Glutamatergic neuron (in vitro differentiated cells): Measurements from ENCODE around the gene AGA. TPM values are rescaled to one million over a fixed set of nuclear protein-coding genes. Genes with fewer than 3 reads are reported as not detected.

Experiments
- DNase-seq: peaks from one replicate; pipeline ENCODE4 v3.0.0; 2022
- H3K27ac Mint-ChIP-seq: one replicate; pipeline ENCODE4 v1.8.0; 2020; ENCODE audit warnings: mild to moderate bottlenecking, mixed read lengths, inconsistent platforms; ENCODE audit not compliant: unreplicated experiment
- H3K27me3 Mint-ChIP-seq: one replicate; pipeline ENCODE4 v1.8.0; 2020; ENCODE audit warnings: mild to moderate bottlenecking, moderate library complexity, mixed read lengths, inconsistent platforms; ENCODE audit not compliant: unreplicated experiment
- H3K36me3 Mint-ChIP-seq: one replicate; pipeline ENCODE4 v1.8.0; 2020; ENCODE audit warnings: mild to moderate bottlenecking, mixed read lengths, inconsistent platforms; ENCODE audit not compliant: unreplicated experiment
- H3K4me1 Mint-ChIP-seq: one replicate; pipeline ENCODE4 v1.8.0; 2020; ENCODE audit warnings: mild to moderate bottlenecking, low read depth, mixed read lengths, inconsistent platforms; ENCODE audit not compliant: unreplicated experiment
- H3K4me3 Mint-ChIP-seq: one replicate; pipeline ENCODE4 v1.8.0; 2020; ENCODE audit warnings: mild to moderate bottlenecking, mixed read lengths, inconsistent platforms; ENCODE audit not compliant: unreplicated experiment
- H3K9me3 Mint-ChIP-seq: one replicate; pipeline ENCODE4 v1.8.0; 2020; ENCODE audit warnings: mild to moderate bottlenecking, moderate library complexity, mixed read lengths, inconsistent platforms; ENCODE audit not compliant: unreplicated experiment
- CTCF ChIP-seq: fragments of 200-600 bp; sonication (generic); IDR thresholded peaks from one replicate; pipeline ENCODE4 v1.5.0; 2021; ENCODE audit not compliant: partially characterized antibody, unreplicated experiment
- total RNA-seq: library from RNA; stranded (reverse); fragmentation: NEBNext Ultra II Directional; extraction: Animal tissue kit (Norgen Biotek cat#: 25700); gene quantifications from one replicate; pipeline ENCODE4 v1.2.1, GENCODE V29; 2021; ENCODE audit not compliant: unreplicated experiment

Gene AGA
- total RNA-seq, 1 donor from 2014 or later = 7.4 TPM

DNA sequence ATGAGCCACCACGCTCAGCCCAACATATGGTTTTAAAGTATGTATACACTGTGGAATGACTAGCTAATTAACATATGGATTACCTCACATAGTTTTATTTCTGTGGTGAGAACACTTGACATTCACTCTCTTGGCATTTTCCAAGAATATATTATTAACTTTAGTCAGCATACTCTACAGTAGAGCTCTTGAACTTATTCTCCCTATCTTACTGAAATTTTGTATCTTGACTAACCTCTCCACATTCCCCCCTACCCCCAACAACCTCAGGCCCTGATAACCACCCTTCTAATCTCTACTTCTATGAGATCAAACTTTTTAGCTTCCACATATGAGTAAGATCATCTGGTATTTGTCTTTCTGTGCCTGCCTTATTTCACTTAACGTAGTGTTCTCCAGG lies 38.6 kb upstream of the AGA start:
- H3K4me3 Mint-ChIP-seq = no peak overlapping the region
- no peak overlapping the region for H3K27ac Mint-ChIP-seq
- H3K27me3 Mint-ChIP-seq = peaks cover 2% of the 10 kb centered on the region

DNA sequence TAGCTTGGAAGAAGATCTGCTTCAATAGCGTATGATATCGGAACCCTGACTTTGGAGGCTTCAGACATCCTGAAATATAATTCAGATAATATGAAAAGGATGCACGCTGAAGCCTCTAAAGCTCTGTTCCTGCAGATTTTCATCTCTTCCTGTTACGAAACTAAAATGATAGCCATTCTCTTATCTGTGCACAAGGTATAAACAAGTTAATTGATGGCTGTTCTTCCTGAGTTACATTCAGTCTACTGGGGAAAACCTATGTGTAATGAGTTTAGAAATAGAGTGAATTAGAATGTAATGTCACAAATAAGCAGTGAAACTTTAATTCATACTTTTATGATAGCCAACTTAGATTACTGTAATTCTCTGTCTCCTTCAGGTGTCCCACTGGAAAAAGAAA lies 36.8 kb upstream of the AGA start:
- H3K9me3 Mint-ChIP-seq = no peaks in the 10 kb centered on the region
- H3K4me1 Mint-ChIP-seq = no peaks in the 10 kb centered on the region
- TF ChIP-seq CTCF = no peak
- H3K27me3 Mint-ChIP-seq = peaks cover 2% of the 10 kb centered on the region
- no peak for DNase-seq
- H3K36me3 Mint-ChIP-seq = no peaks in the 10 kb centered on the region
- H3K4me3 Mint-ChIP-seq = no peak overlapping the region
- no peak overlapping the region for H3K27ac Mint-ChIP-seq

More for the DNA sequence above, 38.6 kb upstream of the AGA start:
- no peak for TF ChIP-seq CTCF
- H3K9me3 Mint-ChIP-seq = no peaks in the 10 kb centered on the region
- no peaks in the 10 kb centered on the region for H3K36me3 Mint-ChIP-seq
- no peak for DNase-seq
- H3K4me1 Mint-ChIP-seq = no peaks in the 10 kb centered on the region

GRCh38 chr4:177478496-177478895 lies 36.3 kb upstream of the AGA start:
- H3K36me3 Mint-ChIP-seq = no peaks in the 10 kb centered on the region
- no peak overlapping the region for H3K4me3 Mint-ChIP-seq

GRCh38 chr4:177473991-177474390 lies 31.8 kb upstream of the AGA start:
- Mint-ChIP-seq H3K9me3 (no peaks in the 10 kb centered on the region), H3K4me1 (no peaks in the 10 kb centered on the region), H3K27ac (no peak overlapping the region), H3K36me3 (no peaks in the 10 kb centered on the region), H3K4me3 (no peak overlapping the region), H3K27me3 (peaks cover 2% of the 10 kb centered on the region)
- DNase-seq = no peak
- TF ChIP-seq CTCF = no peak

More at GRCh38 chr4:177478496-177478895, 36.3 kb upstream of the AGA start:
- no peak for DNase-seq
- no peaks in the 10 kb centered on the region for H3K4me1 Mint-ChIP-seq
- no peaks in the 10 kb centered on the region for H3K9me3 Mint-ChIP-seq
- no peak overlapping the region for H3K27ac Mint-ChIP-seq
- TF ChIP-seq CTCF = no peak
- H3K27me3 Mint-ChIP-seq = peaks cover 2% of the 10 kb centered on the region

DNA sequence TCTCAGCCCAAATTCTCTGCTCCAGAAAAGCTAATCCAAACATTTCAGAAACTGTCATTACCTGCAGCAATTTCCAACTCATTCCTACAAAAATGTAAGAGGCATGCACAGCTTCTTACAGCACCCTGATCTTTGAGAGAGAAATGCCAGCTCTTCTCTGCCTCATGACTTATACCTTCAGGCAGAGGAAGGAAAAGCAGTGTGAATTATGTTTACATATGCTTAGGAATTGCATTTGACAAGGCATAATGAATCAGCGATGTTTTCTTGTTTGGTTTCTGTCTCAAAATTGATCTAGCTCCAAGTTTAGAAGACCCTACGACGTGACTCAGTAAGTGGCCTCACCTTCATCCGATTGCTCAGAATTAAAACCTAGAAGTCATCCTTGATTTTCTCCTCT lies 21.8 kb upstream of the AGA start:
- no peak for TF ChIP-seq CTCF
- no peaks in the 10 kb centered on the region for H3K27me3 Mint-ChIP-seq
- H3K9me3 Mint-ChIP-seq = no peaks in the 10 kb centered on the region
- no peaks in the 10 kb centered on the region for H3K36me3 Mint-ChIP-seq
- H3K4me1 Mint-ChIP-seq = no peaks in the 10 kb centered on the region
- DNase-seq = no peak
- H3K27ac Mint-ChIP-seq = no peak overlapping the region
- H3K4me3 Mint-ChIP-seq = no peak overlapping the region
